RWPE1 (cell line): ENCODE measurements around the gene RNF2.

ENCODE experiments used
- CTCF ChIA-PET: fragments of 350-600 bp; sonication (Branson Sonifier 250); formaldehyde crosslinking; extraction: SDS; loops from one replicate; lab custom pipeline; 2021; lab: Yijun Ruan, JAX
- POLR2A ChIA-PET: fragments of 400-600 bp; formaldehyde crosslinking; extraction: SDS; loops from one replicate; lab custom pipeline; 2020; ENCODE audit warnings: antibody characterized with exemption; ENCODE audit not compliant: low non-redundant PET; lab: Yijun Ruan, JAX
- DNase-seq: peaks from one replicate; pipeline ENCODE4 v3.0.0; 2012; ENCODE audit warnings: low spot score
- H3K27ac ChIP-seq: fragments of 450-650 bp; 2 replicates; pipeline ENCODE4 v1.5.1; 2017
- TF ChIP-seq, protein P1 (sequence below): fragments of 450-650 bp; conservative IDR thresholded peaks from 2 replicates; pipeline ENCODE4 v1.5.1; 2017; ENCODE audit warnings: low read depth, mild to moderate bottlenecking

RNF2 gene

DNA sequence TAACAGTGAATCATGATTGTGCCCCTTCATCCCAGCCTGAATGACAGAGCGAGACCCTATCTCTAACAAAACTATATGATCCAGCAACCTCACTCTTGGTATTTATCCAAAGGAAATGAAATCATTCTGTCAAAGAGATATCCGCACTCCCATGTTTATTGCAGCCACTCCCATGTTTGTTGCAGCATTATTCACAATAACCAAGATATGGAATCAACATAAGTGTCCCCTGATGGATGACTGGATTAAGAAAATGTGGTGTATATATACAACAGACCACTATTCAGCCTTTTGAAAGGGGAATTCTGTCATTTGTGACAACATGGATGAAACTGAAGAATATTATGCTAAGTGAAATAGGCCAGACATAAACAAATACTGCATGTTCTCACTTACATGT lies 67.0 kb downstream of the RNF2 start:
- TF ChIP-seq, protein P1, sequence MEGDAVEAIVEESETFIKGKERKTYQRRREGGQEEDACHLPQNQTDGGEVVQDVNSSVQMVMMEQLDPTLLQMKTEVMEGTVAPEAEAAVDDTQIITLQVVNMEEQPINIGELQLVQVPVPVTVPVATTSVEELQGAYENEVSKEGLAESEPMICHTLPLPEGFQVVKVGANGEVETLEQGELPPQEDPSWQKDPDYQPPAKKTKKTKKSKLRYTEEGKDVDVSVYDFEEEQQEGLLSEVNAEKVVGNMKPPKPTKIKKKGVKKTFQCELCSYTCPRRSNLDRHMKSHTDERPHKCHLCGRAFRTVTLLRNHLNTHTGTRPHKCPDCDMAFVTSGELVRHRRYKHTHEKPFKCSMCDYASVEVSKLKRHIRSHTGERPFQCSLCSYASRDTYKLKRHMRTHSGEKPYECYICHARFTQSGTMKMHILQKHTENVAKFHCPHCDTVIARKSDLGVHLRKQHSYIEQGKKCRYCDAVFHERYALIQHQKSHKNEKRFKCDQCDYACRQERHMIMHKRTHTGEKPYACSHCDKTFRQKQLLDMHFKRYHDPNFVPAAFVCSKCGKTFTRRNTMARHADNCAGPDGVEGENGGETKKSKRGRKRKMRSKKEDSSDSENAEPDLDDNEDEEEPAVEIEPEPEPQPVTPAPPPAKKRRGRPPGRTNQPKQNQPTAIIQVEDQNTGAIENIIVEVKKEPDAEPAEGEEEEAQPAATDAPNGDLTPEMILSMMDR = no peak
- POLR2A ChIA-PET = no interaction called here
- CTCF ChIA-PET = no interaction called here
- H3K27ac ChIP-seq = no peak overlapping the region
- no peak for DNase-seq

- TF ChIP-seq, protein P1 = no peak
- POLR2A ChIA-PET = no interaction called here
- no peak overlapping the region for H3K27ac ChIP-seq
- CTCF ChIA-PET = no interaction called here
- DNase-seq = no peak
Measured at GRCh38 chr1:185129708-185130107, 84.3 kb downstream of the RNF2 start.

GRCh38 chr1:185132534-185132933 lies 87.2 kb downstream of the RNF2 start:
- no peak overlapping the region for H3K27ac ChIP-seq
- DNase-seq = no peak
- TF ChIP-seq, protein P1 = no peak
- CTCF ChIA-PET = interaction anchor here (0.6 to 1.1 kb wide), 2 partner anchors 12 to 25 kb away, joined by 3 read pairs; no protein-coding TSS in a partner anchor
- POLR2A ChIA-PET = no interaction called here

- DNase-seq = no peak
- no peak overlapping the region for H3K27ac ChIP-seq
- CTCF ChIA-PET = no interaction called here
- POLR2A ChIA-PET = no interaction called here
- TF ChIP-seq, protein P1 = no peak
Measured at GRCh38 chr1:185137896-185138545, 92.7 kb downstream of the RNF2 start.

- TF ChIP-seq, protein P1 = no peak
- no peak for DNase-seq
- ChIA-PET CTCF (no interaction called here), POLR2A (no interaction called here)
- H3K27ac ChIP-seq = no peak overlapping the region
Measured at GRCh38 chr1:185139246-185139645, 93.9 kb downstream of the RNF2 start.

DNA sequence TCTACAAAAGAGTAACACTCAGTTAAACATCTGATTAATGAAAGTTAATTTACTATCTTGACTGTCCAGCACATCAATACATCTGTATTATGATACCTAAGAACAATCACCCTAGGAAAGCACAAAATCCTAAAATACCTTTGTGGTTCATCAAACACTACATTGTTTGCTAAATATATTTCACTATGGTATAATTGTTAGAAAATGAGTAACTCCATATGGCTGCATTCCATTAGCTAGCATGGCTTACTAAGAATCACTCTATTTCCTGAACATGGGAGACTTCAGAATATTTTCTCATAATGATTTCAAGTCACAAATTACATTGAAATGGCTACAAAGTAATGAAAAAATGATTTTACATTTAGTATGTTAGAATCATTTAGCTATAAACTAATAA lies 98.9 kb downstream of the RNF2 start:
- DNase-seq = peak; percentile 6
- CTCF ChIA-PET = no interaction called here
- no peak overlapping the region for H3K27ac ChIP-seq
- TF ChIP-seq, protein P1 = no peak
- POLR2A ChIA-PET = no interaction called here
